HuH-7.5 (cell line): ENCODE data around the gene TLNRD1.

Source experiments
- DNase-seq: peaks from one replicate; pipeline ENCODE4 v3.0.0; 2011; ENCODE audit warnings: low spot score

TLNRD1 gene

DNA sequence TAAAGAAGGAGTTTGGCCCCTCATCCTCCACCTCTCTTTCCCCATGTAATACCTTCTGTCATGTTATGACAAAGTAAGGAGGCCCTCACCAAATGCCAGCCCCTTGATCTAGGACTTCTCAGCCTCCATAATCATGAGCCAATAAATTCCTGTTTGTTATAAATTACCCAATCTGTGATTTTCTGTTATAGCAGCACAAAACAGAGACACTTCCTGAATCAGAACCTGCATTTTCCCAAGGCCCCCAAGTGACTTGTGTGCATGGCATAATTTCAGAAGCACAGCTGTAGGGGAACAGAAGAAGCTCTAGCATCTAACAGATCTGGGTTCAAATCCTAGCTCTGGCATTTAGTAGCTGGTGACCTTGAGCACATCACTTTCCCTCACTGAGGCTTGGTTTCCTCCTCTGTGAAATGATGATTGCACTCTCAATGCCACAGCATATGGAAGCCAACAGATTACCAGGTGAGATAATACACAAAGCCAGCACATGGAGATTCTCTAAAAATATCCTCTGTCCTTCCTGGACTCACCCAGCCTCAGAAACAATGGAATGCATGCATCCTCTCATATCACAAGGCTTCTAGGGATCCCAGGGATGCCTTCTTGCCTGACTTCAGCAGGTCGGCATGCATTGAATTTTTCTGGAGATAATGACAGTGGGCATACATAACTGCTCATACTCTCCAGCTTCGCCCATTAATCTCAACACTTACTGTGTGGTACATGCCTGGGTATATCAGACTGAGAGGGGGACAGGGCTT is 26.3 kb downstream of the TLNRD1 start:
- DNase-seq: no peak

GRCh38 chr15:81029414-81030300 is 28.9 kb downstream of the TLNRD1 start:
- DNase-seq: no peak

GRCh38 chr15:81030301-81030750 is 29.6 kb downstream of the TLNRD1 start:
- no peak for DNase-seq

- no peak for DNase-seq
These were observed 30.5 kb downstream of the TLNRD1 start for GRCh38 chr15:81031203-81031602.

- no peak for DNase-seq
These were observed 31.6 kb downstream of the TLNRD1 start for GRCh38 chr15:81032355-81032754.

DNA sequence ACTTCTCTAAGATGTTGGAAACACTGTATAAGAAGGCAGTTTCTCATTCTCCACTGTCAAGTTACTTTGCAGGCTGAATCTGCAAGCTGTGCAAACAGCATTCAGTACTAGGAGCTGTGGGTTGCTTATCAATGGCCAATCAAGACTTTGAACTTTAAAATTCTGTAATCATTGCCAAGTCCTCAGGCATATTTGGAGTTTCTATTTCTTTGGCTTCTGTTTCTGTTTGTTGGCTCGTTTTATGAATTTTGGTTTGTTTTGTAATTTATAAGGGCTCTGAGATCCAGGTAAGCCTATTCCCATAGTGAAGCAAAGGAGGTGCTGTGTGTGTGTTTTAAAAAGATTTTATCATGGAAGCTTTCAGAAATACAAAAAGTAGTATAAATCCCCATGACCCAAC is 32.1 kb downstream of the TLNRD1 start:
- DNase-seq: no peak

DNA sequence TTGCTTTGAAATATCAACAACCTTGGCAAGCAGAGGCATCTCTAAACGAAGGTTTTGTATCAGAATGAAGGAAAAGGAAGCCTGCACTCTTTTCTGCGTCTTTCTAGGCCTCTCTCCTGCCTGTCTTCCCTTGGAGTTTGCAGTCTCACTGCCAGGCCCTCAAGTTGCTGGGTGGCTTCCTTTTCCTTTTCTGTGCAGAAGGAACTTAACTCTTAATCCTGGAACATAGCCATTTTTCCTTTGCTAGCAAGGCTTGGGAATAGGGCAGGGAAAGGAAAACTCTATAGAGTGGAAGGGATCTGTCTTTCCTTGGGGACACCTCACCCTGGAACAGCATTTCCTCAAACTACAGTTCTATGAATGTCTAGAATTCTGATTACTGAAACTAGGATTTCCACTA is 32.8 kb downstream of the TLNRD1 start:
- no peak for DNase-seq

DNA sequence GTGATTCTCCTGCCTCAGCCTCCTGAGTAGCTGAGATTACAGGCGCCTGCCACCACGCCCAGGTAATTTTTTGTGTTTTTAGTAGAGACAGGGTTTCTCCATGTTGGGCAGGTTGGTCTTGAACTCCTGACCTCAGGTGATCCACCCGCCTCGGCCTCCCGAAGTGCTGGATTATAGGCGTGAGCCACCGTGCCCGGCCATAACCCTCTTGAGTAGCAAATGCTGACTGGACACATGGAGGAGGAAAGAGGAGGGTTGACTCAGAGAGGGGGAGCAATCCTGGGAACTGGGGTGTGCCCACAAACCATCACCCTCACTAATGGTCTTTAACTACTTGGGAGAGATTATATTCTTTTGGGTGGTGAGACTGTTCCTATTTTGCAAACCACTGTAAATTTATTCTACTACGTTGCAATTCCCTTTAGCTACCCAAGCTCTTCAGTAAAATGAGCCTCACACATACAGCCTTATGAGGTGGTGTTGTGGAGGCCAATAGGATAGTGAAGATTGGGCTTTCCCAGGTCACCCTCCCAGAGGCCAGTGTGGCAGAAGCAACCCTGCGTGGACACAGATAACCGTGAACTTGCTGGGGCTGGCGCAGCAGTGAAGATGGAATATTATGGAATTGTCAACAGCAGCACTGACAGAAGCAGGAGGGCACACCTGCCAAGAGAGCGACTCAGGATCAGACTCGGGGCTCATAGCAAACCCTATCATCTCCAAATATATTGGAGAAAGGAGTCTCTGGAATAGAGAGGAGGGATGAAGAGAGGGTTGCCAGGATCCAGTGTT is 37.4 kb downstream of the TLNRD1 start:
- no peak for DNase-seq

DNA sequence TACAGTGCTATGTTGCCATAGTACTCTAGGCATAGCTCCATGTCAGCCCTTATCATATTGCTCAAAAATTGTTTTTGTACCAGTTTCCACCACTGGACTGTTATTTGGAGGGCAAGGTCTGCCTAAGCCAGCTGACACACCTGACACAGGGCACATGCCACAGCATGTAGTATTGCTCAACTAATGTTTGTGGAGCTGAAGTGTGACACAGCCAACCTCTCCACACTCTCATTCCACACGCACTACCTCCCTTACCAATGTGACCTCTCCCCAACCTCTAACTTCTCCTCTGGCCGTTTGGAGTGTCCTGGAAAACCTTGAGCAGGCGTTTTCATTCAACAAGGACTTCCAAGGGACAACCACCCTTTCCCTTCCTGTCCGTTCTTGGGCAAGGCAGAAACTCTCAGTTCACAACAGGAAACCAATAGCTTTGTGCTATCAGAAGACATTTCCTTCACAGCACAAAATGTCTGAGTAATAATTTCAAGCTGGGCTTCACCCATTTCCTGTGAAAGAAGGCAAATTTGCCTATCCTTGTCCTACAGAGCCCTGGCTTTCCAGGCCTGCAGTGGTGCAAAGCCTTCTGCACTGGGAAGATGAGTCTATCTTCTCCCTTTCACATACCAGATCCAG is 38.4 kb downstream of the TLNRD1 start:
- DNase-seq: no peak

GRCh38 chr15:81040757-81041156 is 40.0 kb downstream of the TLNRD1 start:
- no peak for DNase-seq

DNA sequence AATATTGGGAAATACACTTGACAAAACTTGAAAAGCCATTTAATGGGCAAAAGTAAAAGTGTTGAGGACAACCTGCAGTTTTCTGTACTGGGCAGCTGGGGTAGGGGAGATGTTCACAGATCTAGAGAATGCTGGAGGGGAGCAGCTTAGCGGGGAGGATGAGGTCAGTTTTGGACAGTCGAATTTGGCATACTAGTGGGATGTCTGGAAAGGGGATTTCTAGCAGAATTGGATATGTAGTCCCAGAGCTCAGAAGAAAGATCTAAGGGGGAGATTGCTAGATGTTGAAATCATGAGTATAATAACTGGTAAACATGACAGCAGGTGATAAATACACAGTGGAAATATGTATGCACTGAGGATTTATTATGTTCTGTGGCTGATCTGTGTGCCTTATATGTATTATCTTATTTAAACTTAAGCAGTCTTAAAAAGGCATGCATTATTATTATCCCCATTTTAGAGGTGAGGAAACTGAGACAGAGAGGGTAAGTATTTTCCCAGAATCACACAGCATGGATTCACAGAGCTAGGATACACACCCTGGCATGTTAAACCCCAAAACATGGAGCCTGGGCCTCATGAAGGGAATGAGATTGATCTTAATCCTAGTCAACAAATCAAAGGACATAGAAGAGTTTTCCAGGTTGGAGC is 42.7 kb downstream of the TLNRD1 start:
- no peak for DNase-seq

- no peak for DNase-seq
These were observed 43.3 kb downstream of the TLNRD1 start for GRCh38 chr15:81043935-81044575.

GRCh38 chr15:81046290-81046689 is 45.6 kb downstream of the TLNRD1 start:
- DNase-seq: no peak

DNA sequence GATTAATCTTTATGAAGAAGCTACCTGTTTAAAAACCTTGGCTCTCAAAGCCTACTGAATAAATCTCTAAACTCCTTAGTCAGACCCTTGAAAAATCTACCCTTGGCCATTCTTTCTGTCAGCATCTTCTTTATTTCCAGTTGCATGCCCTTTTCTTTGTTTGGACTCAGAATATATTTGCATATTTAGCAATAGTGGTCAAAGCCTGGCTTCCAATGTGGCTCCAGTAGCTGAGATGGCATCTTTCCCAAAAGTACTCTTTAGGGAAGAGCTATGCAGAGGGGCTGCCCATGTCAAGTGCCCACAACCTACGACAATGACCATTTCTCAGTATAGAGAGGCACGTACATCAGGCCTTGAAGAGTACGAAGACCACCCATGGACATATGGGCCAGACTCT is 47.2 kb downstream of the TLNRD1 start:
- DNase-seq: no peak

DNA sequence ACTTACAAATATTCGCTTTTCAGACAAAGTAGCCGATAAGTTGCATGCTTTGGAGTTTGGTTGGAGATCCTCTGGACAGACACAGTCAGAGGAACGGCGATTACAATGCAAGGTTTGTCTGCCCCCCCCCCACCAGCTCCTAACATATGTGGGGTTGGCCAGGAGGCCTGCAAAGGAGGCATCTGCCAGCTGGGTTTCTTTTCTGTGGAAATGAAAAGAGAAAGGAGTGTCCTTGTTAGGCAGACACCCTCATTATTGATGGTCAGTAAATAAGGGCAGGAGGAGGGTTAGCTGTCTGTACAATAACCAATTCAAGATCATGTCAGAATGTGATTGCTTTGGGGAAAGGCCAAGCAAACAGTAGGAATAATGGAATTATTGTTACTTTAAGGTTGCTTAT is 49.1 kb downstream of the TLNRD1 start:
- DNase-seq: no peak

DNA sequence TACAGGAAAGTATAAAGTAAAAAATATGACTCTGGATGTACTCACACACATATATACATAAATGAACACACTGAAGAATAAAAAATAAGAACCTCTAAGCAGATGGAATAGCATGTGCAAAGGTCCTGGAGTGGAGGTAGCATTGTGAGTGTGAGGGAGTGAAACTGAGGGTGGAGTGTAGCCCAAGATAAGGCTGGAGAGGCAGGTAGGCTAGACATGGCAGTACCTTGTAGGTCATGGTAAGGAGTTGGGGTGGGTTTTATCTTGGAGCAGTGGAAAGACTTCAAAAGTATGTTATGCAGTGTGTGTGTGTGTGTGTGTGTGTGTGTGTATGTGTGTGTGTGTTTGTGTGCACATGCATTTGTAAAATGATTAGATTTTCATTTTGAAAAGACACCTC is 49.5 kb downstream of the TLNRD1 start:
- no peak for DNase-seq

- DNase-seq: no peak
These were observed 50.1 kb downstream of the TLNRD1 start for GRCh38 chr15:81050805-81051204.

DNA sequence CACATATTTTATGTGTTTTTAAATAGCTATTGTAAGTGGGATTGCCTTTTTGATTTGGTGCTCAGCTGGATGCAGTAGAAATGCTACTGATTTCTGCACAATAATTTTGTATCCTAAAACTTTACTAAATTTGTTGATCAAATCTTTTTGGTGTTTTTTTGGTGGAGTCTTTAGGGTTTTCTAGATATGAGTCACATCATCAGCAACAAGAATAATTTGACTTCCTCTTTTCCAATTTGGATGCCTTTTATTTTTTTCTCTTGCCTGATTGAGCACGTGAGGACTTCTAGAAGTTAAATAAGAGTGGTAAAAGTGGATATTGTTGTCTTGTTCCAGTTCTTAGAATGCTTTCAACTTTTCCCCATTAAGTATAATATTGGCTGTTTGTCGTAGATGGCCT is 51.3 kb downstream of the TLNRD1 start:
- no peak for DNase-seq

- DNase-seq: no peak
These were observed 52.9 kb downstream of the TLNRD1 start for GRCh38 chr15:81053621-81054020.

- no peak for DNase-seq
These were observed 53.5 kb downstream of the TLNRD1 start for GRCh38 chr15:81054236-81054635.
